ENCODE measurements around the gene AKAP13. TPM values are rescaled to one million over a fixed set of nuclear protein-coding genes. Genes with fewer than 3 reads are reported as not detected.

Gene AKAP13
- polyA plus RNA-seq, 12 donors, result 57.9 to 109 (median 77.9) TPM; not detected in 1

DNA sequence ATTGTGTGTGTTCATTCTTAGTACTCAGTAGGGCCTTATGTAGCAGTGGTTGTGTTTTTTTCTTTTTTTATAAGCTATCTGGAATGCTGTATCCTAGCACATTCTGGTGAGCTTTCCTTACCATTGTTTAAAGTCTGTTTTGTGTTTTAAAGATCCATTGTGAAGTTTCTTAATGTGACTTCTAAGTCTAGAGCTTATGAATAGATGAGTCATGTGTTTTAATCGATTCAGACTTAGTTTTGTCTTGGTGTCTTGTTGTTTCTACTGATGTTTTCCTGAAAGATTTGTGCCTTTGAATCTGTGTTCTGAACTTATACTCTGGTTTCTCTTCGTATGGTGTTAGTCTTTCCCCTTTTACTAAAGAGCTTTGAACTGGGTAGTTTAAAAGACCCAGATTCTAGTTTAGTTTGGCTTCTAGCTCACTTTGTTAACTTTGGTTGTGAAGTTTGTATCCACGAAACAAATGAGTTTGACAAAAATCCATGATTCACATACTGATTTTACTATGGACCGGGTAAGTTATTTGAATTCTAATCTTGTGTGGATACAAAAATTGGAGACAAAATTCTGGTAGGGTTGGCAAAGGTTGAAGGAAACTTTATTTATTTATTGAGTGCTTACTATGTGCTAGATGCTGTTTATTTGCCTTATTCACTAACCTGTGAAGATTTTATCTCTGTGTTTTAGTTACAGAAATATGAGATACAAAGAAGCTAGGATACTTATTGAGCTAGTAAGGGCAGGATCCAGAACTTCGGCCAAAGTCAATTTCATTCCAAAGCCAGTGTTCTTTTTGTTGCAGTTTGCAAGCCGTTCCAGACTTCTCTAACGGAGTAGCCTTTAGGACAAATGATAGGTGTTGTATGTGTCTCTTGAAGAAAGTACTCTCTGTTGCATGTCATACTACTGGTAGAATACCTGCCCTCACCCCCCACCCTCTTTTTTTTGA is 24.8 kb downstream of the AKAP13 start:
- no peak for DNase-seq

DNA sequence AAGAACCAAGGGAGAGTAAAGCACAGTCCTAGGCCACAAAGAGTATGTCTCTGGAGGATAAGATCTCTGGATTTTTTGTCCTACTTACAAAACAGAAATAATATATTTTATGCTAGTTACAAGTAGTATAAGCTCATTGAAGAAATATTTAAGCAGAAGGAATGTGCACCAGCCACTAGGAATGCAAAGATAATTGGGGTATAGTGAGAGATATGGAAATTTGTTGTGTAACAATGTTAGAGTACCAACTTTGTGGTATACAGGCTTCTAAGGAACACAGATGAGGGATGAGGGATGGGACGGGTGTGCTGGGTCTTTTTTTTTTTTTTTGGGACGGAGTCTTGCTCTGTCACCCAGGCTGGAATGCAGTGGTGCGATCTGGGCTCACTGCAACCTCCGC is 26.5 kb downstream of the AKAP13 start:
- DNase-seq, result no peak

- no peak for DNase-seq
These were observed 27.2 kb downstream of the AKAP13 start for GRCh38 chr15:85407421-85408269.

DNA sequence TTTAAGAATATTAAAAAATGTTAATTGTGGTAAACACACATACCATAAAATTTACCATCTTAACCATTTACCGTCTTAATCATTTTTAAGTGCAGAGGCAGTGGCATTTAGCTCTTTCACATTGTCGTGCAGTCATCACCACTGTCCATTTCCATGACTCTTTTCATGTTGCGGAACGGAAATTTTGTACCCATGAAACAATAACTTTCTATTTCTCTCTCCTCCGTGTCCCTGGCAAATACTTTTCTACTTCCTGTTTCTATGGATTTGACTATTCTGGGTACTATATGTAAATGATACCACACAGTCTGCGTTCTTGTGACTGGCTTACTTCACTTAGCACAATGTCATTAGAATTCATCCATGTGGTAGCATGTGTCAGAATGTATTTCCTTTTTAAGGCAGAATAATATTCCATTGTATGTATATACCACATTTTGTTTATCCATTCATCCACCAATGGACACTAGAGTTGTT is 27.9 kb downstream of the AKAP13 start:
- DNase-seq, result no peak

GRCh38 chr15:85412066-85412465 is 31.7 kb downstream of the AKAP13 start:
- no peak for DNase-seq

DNA sequence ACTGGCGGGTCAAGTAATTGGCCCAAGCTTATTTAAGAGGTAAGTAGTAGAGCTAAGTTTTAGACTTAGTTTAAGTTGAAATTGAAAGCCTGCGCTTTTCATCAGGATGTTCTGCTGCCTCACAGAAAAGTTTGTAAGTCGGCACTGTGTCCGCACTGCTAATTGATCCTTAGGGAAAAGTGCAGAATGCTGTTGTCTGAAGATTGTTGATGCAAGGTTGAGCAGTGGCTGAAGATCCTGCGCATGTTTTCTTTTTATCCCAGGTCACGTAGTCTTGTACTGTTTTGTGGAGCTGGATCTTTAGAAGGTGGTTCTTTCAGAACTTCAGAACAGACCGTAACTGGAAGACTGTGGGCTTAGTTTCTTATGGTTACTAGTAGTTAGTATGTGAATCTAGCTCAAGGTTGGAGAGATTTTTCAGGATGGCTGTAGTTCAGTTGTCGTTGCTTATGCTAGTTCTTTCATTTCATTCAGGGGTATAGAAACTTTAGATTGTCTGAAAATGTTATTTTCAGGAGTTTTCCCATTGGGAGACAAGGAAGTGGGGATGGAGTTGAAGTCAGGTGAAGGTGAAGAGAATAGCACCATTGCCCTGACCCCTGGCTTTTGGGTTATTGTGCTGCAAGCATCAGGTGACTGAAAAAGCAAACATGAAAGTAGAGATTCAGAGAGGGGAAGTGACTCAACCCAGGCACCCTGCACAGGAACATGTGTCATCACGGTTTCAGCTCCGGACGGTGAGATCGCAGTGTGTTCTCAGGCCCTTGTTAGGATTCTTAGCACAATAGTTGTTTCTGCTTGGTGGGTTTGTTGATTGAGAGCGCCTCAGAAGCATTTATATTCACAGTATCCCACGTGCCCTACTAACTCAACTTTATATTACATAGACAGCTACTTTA is 32.8 kb downstream of the AKAP13 start:
- peak; percentile 20 for DNase-seq

GRCh38 chr15:85414037-85414436 is 33.6 kb downstream of the AKAP13 start:
- no peak for DNase-seq

DNA sequence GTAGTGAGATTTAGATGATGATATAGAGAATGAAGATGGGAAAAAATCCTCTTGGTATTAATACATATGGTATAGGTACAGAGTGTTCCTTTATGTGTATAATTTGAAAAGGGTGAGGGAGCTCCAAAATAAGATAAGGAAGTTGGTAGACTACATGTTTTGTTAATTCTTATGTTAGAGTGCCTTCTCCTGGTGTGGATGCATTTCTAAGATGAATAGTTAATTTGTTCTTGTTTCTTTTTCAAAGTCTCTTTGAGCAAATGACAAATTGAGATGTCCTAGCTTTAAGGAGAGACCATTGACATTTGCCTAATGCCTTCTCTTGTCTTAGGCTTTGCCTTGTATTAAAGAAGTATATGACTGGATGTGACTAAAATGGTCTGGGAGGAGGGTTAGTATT is 34.1 kb downstream of the AKAP13 start:
- no peak for DNase-seq

- DNase-seq, result no peak
These were observed 34.6 kb downstream of the AKAP13 start for GRCh38 chr15:85414991-85415390.

DNA sequence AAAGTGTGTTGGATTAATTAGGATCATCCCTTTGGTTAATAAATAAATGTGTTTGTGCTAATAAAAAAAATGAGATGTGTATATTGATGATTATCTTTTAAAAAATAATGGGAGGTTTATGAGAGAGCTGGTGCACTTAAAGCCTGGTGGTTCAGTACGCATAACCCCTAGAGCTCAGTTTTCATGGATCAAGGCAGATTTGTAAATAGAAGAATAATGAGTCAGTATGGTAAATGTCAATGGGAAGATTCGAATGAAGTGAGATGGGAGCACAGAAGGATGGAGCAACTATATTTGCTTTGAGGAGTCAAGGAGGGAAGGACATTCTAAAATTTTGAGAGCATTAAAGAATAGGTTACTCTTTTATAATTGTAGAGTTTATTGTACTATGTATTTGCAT is 35.4 kb downstream of the AKAP13 start:
- no peak for DNase-seq

- DNase-seq, result no peak
These were observed 36.9 kb downstream of the AKAP13 start for GRCh38 chr15:85417276-85417675.

DNA sequence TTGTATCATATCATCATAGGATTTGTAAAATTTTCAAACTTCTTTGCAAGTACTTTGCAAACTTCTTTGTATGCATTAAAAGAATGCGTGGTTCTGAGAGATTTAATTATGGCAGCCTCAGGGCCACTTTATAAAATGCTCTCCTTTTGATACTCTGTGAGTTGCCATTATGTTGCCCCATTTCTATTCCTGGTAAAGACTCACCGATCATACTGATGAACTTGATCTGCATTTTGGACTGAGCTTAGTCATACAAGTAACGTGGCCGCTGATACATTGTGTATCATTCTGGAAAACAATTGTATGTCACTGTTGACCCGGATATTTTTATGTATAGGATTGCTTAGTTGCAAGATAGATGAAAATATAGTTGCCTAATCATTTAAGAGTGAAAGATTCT is 38.8 kb downstream of the AKAP13 start:
- no peak for DNase-seq

GRCh38 chr15:85421116-85421925 is 40.9 kb downstream of the AKAP13 start:
- no peak for DNase-seq

- DNase-seq, result no peak
These were observed 42.2 kb downstream of the AKAP13 start for GRCh38 chr15:85422607-85423006.

DNA sequence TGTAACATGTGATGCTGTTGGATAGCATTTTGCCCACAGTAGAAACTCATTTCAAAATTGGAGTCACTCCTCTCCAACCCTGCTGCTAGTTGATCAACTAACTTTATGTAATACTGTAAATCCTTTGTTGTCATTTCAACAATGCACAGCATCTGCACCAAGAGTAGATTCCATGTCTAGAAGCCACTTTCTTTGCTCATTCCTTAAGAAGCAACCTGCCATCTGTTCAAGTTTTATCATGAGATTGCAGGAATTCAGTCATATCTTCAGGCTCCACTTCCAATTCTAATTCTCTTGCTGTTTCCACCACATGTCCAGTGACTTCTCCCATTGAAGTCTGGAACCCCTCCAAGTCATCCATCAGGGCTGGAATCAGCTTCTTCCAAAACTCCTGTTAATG is 42.9 kb downstream of the AKAP13 start:
- DNase-seq, result no peak

- no peak for DNase-seq
These were observed 43.8 kb downstream of the AKAP13 start for GRCh38 chr15:85424154-85424553.

DNA sequence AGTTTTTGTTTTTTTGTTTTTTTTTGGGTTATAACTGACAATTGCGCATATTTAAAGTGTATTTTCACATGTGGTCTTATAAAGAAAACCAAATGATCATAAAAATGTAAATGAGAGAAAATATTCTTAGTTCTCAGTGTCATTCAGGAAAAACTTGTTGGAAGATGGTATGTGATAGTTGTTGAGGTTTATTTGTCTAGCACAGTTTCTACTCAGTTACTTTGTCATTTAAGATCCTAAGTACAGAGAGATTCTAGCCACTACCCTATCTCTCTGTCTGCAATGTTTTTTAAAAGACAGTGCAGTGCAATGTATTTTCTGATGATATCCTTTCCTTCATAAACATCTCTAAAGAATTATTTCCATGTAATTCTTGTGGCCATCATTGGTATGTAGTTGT is 46.1 kb downstream of the AKAP13 start:
- DNase-seq, result no peak

DNA sequence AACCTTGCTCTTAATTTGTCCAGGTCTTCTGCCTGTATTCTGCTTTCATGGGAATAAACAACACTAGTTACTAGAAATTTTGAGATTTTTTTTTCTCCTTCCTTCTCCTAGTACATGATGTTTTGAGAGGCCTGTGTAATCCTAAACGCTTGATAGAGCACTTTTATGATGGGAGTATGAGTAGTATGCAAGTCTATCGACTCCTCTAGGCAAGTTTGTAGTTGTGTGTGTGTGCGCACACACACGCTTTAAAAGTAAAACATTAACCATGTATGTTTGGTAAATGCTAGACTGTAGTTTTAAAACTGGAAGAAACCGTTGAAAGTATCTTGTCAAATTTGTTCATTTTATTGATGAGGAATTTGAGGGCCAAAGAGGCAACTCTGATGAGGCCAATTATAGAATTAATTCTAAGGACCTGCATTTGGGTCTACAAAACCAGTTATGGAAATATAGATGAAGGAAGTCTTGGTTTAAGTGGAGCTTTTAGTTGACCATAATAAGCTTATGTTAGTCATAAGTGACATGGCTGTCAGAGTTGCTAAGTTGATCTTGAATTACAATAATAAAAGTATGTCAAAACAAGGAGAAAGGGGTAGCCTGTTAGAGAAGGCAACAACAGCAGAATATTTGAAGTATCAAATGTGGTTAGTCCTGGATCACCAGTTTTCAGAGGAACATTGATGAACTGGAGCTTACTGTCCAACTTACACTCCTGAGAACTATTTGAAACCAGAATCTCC is 47.1 kb downstream of the AKAP13 start:
- no peak for DNase-seq

GRCh38 chr15:85429522-85429921 is 49.1 kb downstream of the AKAP13 start:
- DNase-seq, result no peak
